Natural killer cell (primary cell): Measurements from ENCODE around the gene INPP4A. TPM values are rescaled to one million over a fixed set of nuclear protein-coding genes. Genes with fewer than 3 reads are reported as not detected.

Source experiments
- ATAC-seq, 3 donors: fragments of 150-1000 bp in 2 of 3; fragments of 200-7000 bp in 1 of 3; cut with Tn5 transposase; 1 replicate in 1 of 3; 2 replicates in 2 of 3; pipeline ENCODE4 v1.10.0; 2021; ENCODE audit warnings: mild to moderate bottlenecking in 2 of 3, moderate library complexity in 2 of 3
- DNase-seq, 2 donors: peaks; one replicate each; pipeline versions ENCODE4 v3.0.0 to v3.0.0-alpha.2; 2013 to 2021; ENCODE audit warnings: mixed read lengths in 1 of 2
- H3K27ac ChIP-seq: one replicate; pipeline ENCODE4 v1.5.1; 2013; ENCODE audit warnings: mild to moderate bottlenecking, low read length
- H3K27me3 ChIP-seq: one replicate; pipeline ENCODE4 v1.6.1; 2013; ENCODE audit warnings: low read length; ENCODE audit not compliant: control insufficient read depth, insufficient read depth
- H3K36me3 ChIP-seq: one replicate; pipeline ENCODE4 v1.6.1; 2013; ENCODE audit warnings: low read length; ENCODE audit not compliant: control insufficient read depth, insufficient read depth
- H3K4me1 ChIP-seq: one replicate; pipeline ENCODE4 v1.6.1; 2013; ENCODE audit warnings: low read length; ENCODE audit not compliant: control insufficient read depth, insufficient read depth
- H3K4me3 ChIP-seq: one replicate; pipeline ENCODE4 v1.5.1; 2013; ENCODE audit warnings: low read length
- H3K9me3 ChIP-seq: one replicate; pipeline ENCODE4 v1.6.1; 2013; ENCODE audit warnings: low read length; ENCODE audit not compliant: control insufficient read depth, insufficient read depth
- H3K27ac Mint-ChIP-seq, 2 donors: one replicate each; pipeline ENCODE4 v1.8.0; 2022; ENCODE audit warnings: mild to moderate bottlenecking in 2 of 2, mixed read lengths in 2 of 2, moderate library complexity in 1 of 2
- H3K27me3 Mint-ChIP-seq, 2 donors: one replicate each; pipeline ENCODE4 v1.8.0; 2022; ENCODE audit warnings: low read depth in 2 of 2, mixed read lengths in 2 of 2
- H3K36me3 Mint-ChIP-seq: one replicate; pipeline ENCODE4 v1.8.0; 2022; ENCODE audit warnings: mixed read lengths
- H3K4me1 Mint-ChIP-seq, 2 donors: one replicate each; pipeline ENCODE4 v1.8.0; 2022; ENCODE audit warnings: mixed read lengths in 2 of 2
- H3K4me3 Mint-ChIP-seq: one replicate; pipeline ENCODE4 v1.8.0; 2022; ENCODE audit warnings: mild to moderate bottlenecking, moderate library complexity, mixed read lengths
- H3K9me3 Mint-ChIP-seq, 2 donors: one replicate each; pipeline ENCODE4 v1.8.0; 2022; ENCODE audit warnings: mixed read lengths in 2 of 2
- CTCF ChIP-seq: fragments of 200-600 bp; IDR thresholded peaks from one replicate; pipeline ENCODE4 v1.8.0; 2022; ENCODE audit warnings: antibody characterized with exemption
- WGBS: methylation state at CpG from one replicate; pipeline ENCODE4 v1.1.7; 2013; ENCODE audit warnings: missing lambda C conversion rate; ENCODE audit not compliant: insufficient coverage; 5-methylcytosine and 5-hydroxymethylcytosine counted together
- intact Hi-C: fragments of 100-400 bp; cut with micrococcal nuclease; formaldehyde crosslinking; loops from one replicate; pipeline ENCODE4 v1.14.2; 2022
- total RNA-seq, 4 donors: library from RNA; stranded (reverse); fragments of 120-200 nt in 1 of 4; gene quantifications; one replicate each; pipeline versions ENCODE4 v1.2.3 to v1.2.4, GENCODE V29; 2013 to 2022

The INPP4A gene
- total RNA-seq, 3 donors from 2014 or later (not counting 1 experiment from before 2014, with no cell fraction given) = 192 to 243 (median 225) TPM

- intact Hi-C loops = no loop called here
- peaks cover 88% of the 10 kb centered on the region for H3K4me1 ChIP-seq
- peaks cover 91 to 92% of the 10 kb centered on the region in 2 donors for H3K4me1 Mint-ChIP-seq
- H3K9me3 Mint-ChIP-seq = no peaks in the 10 kb centered on the region
- 66% methylated on average over 6 of the region's 7 CpGs for WGBS
- DNase-seq (peak in 1 of 2 donors; percentile 21), ATAC-seq (no peak)
- H3K27me3 ChIP-seq = no peaks in the 10 kb centered on the region
- peaks cover 5% of the 10 kb centered on the region for H3K36me3 ChIP-seq
- H3K27ac Mint-ChIP-seq = peak overlapping the region; percentile 98 to 99
- H3K27me3 Mint-ChIP-seq = no peaks in the 10 kb centered on the region
- H3K36me3 Mint-ChIP-seq = no peaks in the 10 kb centered on the region
- H3K27ac ChIP-seq = peak overlapping the region; percentile 94
- no peak for TF ChIP-seq CTCF
- H3K4me3 ChIP-seq = no peak overlapping the region
- peak overlapping the region; percentile 77 for H3K4me3 Mint-ChIP-seq
- H3K9me3 ChIP-seq = no peaks in the 10 kb centered on the region
Measured at GRCh38 chr2:98452396-98453027, 7.9 kb downstream of the INPP4A start.

- intact Hi-C loops = no loop called here
- H3K9me3 Mint-ChIP-seq = no peaks in the 10 kb centered on the region
- DNase-seq (peak in 1 of 2 donors; percentile 20), ATAC-seq (no peak)
- peaks cover 92 to 93% of the 10 kb centered on the region in 2 donors for H3K4me1 Mint-ChIP-seq
- peaks cover 88% of the 10 kb centered on the region for H3K4me1 ChIP-seq
- TF ChIP-seq CTCF = no peak
- peak overlapping the region; percentile 98 to 99 for H3K27ac Mint-ChIP-seq
- peak overlapping the region; percentile 94 for H3K27ac ChIP-seq
- no peak overlapping the region for H3K4me3 ChIP-seq
- peak overlapping the region; percentile 77 for H3K4me3 Mint-ChIP-seq
- no peaks in the 10 kb centered on the region for H3K36me3 Mint-ChIP-seq
- H3K9me3 ChIP-seq = no peaks in the 10 kb centered on the region
- H3K27me3 ChIP-seq = no peaks in the 10 kb centered on the region
- WGBS = 35% methylated on average over 2 of the region's 5 CpGs
- H3K27me3 Mint-ChIP-seq = no peaks in the 10 kb centered on the region
- H3K36me3 ChIP-seq = peaks cover 5% of the 10 kb centered on the region
Measured at GRCh38 chr2:98453083-98453482, 8.4 kb downstream of the INPP4A start.

GRCh38 chr2:98453531-98453930, 8.9 kb downstream of the INPP4A start:
- peak overlapping the region; percentile 94 for H3K27ac ChIP-seq
- Mint-ChIP-seq H3K36me3 (no peaks in the 10 kb centered on the region), H3K4me1 (peaks cover 92 to 93% of the 10 kb centered on the region in 2 donors), H3K27me3 (no peaks in the 10 kb centered on the region), H3K27ac (peak overlapping the region; percentile 98 to 99), H3K9me3 (no peaks in the 10 kb centered on the region), H3K4me3 (peak overlapping the region; percentile 77)
- DNase-seq = no peak
- H3K4me3 ChIP-seq = no peak overlapping the region
- no peak for ATAC-seq
- TF ChIP-seq CTCF = no peak
- H3K4me1 ChIP-seq = peaks cover 91% of the 10 kb centered on the region
- intact Hi-C loops = no loop called here
- H3K36me3 ChIP-seq = peaks cover 5% of the 10 kb centered on the region
- no peaks in the 10 kb centered on the region for H3K9me3 ChIP-seq
- H3K27me3 ChIP-seq = no peaks in the 10 kb centered on the region
- 87% methylated on average over 9 of the region's 9 CpGs for WGBS

- Mint-ChIP-seq H3K27ac (peak overlapping the region; percentile 98 to 99), H3K4me3 (peak overlapping the region; percentile 77), H3K27me3 (no peaks in the 10 kb centered on the region), H3K36me3 (no peaks in the 10 kb centered on the region), H3K4me1 (peaks cover 92 to 93% of the 10 kb centered on the region in 2 donors), H3K9me3 (no peaks in the 10 kb centered on the region)
- Histone ChIP-seq H3K27ac (peak overlapping the region; percentile 94), H3K4me3 (no peak overlapping the region), H3K4me1 (peaks cover 92% of the 10 kb centered on the region), H3K27me3 (no peaks in the 10 kb centered on the region), H3K36me3 (peaks cover 5% of the 10 kb centered on the region), H3K9me3 (no peaks in the 10 kb centered on the region)
- 80% methylated on average over 2 of the region's 2 CpGs for WGBS
- intact Hi-C loops = loop anchor here (1.0 to 2.0 kb wide), 2 partner anchors 11 to 17 kb away; no protein-coding TSS in a partner anchor
- no peak for TF ChIP-seq CTCF
- ATAC-seq (no peak), DNase-seq (no peak)
Measured at GRCh38 chr2:98454073-98454472, 9.4 kb downstream of the INPP4A start.
